WTC11 (cell line): Measurements from ENCODE around the gene ABCB1.

Experiments
- TF ChIP-seq, protein P1 (sequence below): fragments of 200-600 bp; IDR thresholded peaks from 2 replicates; pipeline ENCODE4 v1.8.0; 2022; ENCODE audit warnings: antibody characterized with exemption
- TF ChIP-seq, protein P2 (sequence below): sonication (generic); formaldehyde crosslinking; IDR thresholded peaks from 2 replicates; pipeline ENCODE4 v1.8.0; 2022; ENCODE audit warnings: mild to moderate bottlenecking, missing genetic modification reagents

DNA sequence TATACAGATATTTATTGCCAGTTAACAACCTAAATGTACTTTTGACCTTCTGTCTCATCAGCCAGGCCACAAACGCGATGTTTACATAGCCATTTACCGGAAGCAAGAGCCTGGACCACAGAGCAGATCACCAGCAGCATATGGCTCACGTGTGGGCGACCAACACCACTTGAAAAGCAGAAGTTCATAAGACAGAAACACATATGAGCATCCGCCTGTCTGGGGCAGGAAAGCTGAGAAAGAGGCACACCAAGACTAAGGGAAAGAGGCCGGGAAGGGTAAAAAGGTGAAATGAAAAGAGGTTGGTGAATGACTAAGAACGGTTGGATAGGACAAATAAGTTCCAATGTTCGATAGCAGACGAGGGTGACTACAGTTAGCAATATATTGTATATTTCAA, 1.3 kb downstream of the ABCB1 start:
- TF ChIP-seq, protein P1, sequence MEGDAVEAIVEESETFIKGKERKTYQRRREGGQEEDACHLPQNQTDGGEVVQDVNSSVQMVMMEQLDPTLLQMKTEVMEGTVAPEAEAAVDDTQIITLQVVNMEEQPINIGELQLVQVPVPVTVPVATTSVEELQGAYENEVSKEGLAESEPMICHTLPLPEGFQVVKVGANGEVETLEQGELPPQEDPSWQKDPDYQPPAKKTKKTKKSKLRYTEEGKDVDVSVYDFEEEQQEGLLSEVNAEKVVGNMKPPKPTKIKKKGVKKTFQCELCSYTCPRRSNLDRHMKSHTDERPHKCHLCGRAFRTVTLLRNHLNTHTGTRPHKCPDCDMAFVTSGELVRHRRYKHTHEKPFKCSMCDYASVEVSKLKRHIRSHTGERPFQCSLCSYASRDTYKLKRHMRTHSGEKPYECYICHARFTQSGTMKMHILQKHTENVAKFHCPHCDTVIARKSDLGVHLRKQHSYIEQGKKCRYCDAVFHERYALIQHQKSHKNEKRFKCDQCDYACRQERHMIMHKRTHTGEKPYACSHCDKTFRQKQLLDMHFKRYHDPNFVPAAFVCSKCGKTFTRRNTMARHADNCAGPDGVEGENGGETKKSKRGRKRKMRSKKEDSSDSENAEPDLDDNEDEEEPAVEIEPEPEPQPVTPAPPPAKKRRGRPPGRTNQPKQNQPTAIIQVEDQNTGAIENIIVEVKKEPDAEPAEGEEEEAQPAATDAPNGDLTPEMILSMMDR = no peak
- TF ChIP-seq, protein P2, sequence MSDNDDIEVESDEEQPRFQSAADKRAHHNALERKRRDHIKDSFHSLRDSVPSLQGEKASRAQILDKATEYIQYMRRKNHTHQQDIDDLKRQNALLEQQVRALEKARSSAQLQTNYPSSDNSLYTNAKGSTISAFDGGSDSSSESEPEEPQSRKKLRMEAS (CRISPR knock-in tag) = no peak
